ENCODE measurements around the gene ZNF43.
"Not testable (repeated sequence)": the region's sequence is repeated elsewhere in the genome, so short reads cannot be mapped to it uniquely, and the experiment has no call there.

ZNF43 gene

DNA sequence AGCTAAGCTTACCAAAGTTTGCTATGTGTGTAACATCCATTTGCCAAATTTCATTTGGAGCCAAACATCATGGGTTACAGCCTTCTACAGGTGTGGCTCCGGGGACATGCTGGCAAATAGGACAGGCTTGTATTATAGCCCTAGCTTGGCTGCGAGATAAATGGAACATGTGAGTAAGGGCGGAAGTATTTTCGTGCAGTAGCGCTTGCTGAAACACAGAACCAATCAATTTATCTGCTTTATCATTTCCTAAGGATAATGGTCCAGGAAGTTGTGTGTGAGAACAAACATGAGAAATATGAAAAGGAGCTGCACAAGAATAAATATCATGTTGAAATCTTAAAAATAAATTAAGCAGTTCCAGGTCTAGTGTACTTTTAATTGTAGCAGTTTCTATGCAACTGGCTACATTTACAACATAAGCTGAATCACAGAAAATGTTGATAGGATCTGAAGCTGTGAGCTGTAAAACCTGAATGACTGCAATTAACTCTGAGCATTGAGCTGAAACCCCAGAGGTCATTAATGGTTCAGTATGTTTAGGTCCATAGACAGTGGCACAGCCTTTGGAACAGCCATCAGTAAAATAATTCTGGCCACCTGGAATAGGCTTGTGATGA is 46.4 kb downstream of the ZNF43 start:
- FAIRE-seq = no peak

DNA sequence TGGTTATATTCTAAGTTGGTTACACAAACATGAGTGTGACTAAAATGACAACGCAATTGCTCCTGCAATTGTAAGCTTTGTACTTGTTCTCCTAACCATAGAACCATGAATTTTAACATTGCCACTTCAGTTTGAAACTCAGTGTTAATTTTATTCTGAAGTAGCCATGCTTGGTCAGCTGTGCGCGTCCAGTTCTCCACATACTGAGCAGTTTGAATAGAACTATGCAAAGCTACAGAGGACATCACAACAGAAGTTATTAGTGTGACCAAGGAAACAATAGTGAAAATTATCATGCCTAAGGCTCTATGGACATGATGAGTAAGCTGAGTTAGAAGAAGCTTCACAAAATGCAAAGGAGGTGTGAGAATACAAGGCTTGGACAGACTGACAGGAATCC is 49.0 kb downstream of the ZNF43 start:
- FAIRE-seq = no peak

DNA sequence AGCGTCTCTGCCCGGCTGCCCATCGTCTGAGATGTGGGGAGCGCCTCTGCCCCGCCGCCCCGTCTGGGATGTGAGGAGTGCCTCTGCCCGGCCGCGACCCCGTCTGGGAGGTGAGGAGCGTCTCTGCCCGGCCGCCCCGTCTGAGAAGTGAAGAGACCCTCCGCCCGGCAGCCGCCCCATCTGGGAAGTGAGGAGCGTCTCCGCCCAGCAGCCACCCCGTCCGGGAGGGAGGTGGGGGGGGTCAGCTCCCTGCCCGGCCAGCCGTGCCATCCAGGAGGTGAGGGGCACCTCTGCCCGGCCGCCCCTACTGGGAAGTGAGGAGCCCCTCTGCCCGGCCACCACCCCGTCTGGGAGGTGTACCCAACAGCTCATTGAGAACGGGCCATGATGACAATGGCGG is 60.2 kb downstream of the ZNF43 start:
- FAIRE-seq = not testable (repeated sequence)

DNA sequence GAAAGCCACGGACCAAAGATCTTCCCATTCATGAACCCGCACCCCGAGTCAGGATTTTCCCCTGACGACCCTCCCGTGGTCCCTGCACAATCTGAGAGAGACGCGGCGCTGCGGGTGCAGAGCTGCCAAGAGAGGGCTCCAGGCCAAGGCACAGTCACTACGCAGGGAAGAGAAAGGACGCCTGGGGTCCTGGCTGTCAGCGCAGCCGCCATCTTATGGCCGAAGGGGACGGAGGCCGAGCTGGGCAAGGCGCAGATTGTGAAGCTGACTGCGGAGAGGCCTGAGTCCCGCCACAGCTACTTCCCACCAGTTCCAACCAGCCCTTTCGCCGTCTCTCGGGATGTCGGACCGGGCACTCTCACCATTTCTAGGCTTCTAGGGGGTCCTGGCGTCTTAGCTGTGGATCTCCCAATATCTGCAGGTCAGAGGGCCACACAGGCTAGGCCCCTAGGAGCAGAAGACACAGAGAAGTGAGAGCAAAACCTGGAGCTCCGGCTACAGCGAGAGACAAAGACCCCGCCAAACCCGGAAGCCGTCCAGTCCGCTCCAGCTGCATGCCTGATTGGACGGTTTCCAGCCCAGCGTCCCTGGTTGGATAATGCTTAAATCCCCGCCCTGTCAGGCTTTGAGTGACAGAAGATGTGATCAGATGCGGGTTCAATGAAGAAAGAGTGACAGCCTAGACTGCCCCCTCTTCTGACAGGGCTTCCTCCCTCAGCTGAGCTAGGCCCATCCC is 68.7 kb downstream of the ZNF43 start, which contains the start of gene ZNF100:
TSS of gene ZNF100 (minus strand) at position 515 of the 736 bp plus-strand sequence. CDS start at position 365, 150 bp downstream.
- no peak for FAIRE-seq

DNA sequence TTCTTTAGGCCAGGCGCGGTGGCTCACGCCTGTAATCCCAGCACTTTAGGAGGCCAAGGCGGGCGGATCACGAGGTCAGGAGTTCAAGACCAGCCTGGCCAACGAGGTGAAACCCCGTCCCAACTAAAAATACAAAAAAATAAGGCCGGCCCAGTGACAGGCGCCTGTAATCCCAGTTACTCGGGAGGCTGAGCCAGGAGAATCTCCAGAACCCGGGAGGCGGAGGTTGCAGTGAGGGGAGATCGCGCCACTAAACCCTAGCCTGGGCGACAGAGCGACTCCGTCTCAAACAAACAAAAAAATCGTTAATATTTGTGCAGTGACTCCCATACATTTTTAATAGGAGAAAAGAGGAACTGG is 69.3 kb downstream of the ZNF43 start:
- FAIRE-seq = not testable (repeated sequence)

DNA sequence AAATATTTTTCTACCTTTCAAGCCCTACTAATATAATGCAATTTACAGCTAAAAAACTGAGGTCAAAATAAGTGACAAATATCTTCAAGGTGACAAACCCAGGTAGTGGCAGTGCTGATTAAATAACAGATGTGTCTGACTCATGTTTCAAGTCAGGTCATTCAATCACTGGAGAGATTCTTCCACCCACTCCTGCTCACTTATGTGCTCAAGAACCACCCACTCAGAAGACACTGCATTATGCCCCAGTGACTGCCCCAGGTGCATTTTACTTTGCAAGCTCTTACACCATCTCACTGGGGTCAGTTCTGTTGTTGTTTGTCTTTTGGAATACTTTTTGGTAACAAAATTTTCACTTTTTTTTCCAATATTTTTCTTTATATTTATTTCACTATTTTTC is 70.8 kb downstream of the ZNF43 start:
- no peak for FAIRE-seq

DNA sequence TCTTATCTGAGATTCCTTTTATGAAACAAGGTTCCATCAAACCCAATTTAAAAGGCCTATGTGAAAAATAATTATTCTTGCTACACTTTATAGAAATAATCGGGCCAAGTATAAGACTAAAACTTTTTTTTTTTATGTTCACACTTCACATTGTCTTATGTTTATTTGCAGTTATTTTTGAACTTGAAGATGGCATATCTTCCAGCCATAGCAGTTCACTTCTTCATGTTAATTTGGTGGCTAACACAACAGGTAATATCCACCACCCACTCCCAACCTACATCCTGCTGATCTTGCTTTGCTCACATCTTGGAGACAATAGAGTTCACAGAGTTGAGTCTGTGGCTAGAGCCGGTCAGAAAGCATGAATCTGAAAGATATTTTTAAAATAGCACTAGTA is 74.4 kb downstream of the ZNF43 start:
- FAIRE-seq = not testable (repeated sequence)

DNA sequence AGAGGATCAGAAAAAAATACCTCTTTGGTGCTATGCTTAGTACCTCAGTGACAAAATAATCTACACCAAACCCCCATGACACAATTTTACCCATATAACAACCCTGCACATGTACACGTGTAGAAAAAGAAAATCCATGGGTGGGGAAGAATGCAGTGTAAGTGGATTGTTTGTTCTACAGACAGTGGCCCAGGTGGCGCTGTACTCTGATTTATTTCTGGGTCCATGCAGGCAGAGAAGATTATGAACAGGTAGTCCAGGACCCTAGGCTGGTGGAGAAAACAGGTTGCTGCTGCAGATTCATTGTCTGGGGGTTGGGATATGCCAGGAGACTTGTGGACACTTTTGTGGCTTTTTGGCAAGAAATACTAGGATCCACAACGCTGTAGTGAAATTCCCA is 77.7 kb downstream of the ZNF43 start:
- FAIRE-seq = no peak

DNA sequence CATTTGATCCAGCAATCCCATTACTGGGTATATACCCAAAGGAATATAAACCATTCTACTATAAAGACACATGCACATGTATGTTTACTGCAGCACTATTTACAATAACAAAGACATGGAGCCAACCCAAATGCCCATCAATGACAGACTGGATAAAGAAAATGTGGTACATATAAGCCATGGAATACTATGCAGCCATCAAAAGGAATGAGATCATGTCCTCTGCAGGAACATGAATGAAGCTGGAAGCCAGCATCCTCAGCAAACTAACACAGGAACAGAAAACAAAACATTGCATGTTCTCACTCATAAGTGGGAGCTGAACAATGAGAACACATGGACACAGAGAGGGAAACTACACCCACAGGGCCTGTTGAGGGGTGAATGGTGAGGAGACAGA is 80.4 kb downstream of the ZNF43 start:
- FAIRE-seq = not testable (repeated sequence)
